D721Med (cell line): Measurements from ENCODE around the gene ERC1.

Source experiments
- DNase-seq: peaks from one replicate; pipeline ENCODE4 v3.0.0; 2011; ENCODE audit warnings: low spot score; ENCODE audit not compliant: insufficient read length
- FAIRE-seq: peaks from 2 replicates; lab custom pipeline; 2011; peaks lifted over from hg19 to GRCh38; lab: Jason Lieb, UNC
- CTCF ChIP-seq: IDR thresholded peaks from 2 replicates; pipeline ENCODE4 v1.5.1; 2012; ENCODE audit warnings: mild to moderate bottlenecking, control low read depth; ENCODE audit not compliant: insufficient read depth; ENCODE audit errors: missing control alignments

Gene ERC1

GRCh38 chr12:1179128-1179527 is 188.1 kb downstream of the ERC1 start:
- no peak for FAIRE-seq
- DNase-seq: no peak
- no peak for TF ChIP-seq CTCF

- no peak for DNase-seq
- no peak for TF ChIP-seq CTCF
- FAIRE-seq: no peak
These were observed 191.0 kb downstream of the ERC1 start for GRCh38 chr12:1182069-1182468.

- no peak for DNase-seq
- TF ChIP-seq CTCF: no peak
- FAIRE-seq: no peak
These were observed 193.4 kb downstream of the ERC1 start for GRCh38 chr12:1184402-1184801.

DNA sequence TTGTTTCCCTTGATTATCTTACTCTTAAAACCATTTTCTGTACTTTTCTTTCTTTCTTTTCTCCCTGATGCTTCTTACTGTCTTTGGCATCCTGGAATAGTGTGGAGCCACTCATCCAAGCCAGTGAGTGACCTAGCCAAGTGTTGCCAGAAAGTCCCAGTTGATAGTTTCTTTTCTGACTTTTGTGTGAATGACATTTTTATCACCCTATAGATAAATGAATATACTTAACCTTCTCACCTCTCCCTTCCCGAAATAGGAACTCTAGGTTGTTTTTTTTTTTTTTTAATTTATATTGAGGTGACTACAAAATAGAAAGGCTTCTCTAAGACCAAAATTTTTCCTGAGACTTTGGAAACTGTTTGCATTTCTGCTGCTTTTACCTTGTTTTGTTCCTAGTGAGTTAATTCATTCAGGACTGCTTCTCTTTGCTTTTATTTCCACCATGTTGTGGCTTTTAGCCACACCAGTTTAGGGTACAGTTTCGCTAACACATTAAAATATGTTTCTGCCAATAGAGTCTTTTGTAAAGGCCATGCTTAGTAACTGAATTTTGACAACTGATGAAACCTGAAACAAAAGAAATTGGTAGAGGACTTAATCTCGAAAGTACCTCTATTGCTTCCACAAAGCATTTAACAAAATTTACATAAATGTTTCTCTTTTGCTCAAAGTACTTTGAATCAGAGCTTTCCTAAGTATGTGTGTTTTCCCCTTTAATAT is 194.6 kb downstream of the ERC1 start:
- FAIRE-seq (no peak), DNase-seq (no peak)

DNA sequence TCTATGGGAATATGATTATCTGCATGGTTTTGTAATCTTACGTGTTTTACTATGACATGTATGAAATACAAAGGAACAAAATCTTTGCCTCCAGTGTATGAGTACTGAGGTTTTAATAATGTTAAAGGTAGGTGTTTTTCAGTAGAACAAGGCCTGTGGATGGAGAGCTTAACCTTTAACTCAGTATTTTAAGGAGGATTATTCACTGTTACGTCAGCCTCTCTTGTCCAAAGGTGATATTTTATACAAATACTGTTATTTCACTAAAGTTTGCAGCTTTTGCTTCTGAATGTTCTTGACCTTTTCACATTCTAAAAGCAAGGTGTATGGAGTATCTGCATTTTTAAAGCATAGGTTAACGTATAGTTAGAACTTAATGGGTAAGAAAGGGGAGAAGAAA is 195.3 kb downstream of the ERC1 start:
- no peak for TF ChIP-seq CTCF
- DNase-seq (no peak), FAIRE-seq (no peak)

More for the DNA sequence above, 194.6 kb downstream of the ERC1 start:
- no peak for TF ChIP-seq CTCF

DNA sequence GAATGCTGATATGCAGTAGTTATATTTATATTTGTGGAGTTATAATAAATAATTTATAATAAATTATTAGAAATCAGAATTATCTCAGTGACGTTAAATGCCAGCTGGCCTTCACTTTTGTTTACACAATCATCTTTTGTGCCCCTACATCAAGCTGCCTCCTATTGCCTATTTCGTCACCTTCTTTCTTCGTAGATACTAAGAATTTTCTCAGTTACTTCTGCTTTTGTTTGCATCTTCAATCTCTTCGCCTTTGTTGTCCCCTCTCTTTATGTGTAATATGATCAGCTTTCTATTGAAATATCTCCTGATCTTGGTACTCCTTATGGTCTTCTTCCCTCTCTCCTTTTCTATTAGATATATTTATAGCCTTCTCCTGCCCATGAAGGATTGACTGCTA is 197.0 kb downstream of the ERC1 start:
- DNase-seq (no peak), FAIRE-seq (no peak)
- no peak for TF ChIP-seq CTCF

DNA sequence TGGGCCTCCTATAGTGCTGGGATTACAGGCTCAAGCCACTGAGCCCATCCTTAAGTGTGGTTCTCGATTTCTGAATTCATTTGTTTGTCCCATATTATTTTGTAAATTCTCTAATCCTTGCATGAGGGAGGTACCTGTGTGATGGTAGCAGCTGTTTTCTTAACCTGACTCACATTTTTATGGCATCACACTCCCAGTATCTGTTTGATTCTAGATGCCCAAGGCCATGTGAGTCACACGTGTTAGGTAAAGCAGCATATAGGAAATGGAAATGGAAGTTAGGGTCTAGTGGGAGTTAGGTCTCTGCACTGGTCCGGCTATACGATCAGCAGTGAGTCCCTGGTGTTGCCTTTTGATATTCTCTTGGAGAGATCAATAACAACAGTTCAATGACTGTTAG is 198.1 kb downstream of the ERC1 start:
- no peak for FAIRE-seq
- no peak for TF ChIP-seq CTCF
- no peak for DNase-seq
